Muscle of arm (tissue), 14 donors: Measurements from ENCODE around the gene MEF2B. TPM values are rescaled to one million over a fixed set of nuclear protein-coding genes. Genes with fewer than 3 reads are reported as not detected.

Experiments used
- DNase-seq: peaks from one replicate; pipeline ENCODE4 v3.0.0-alpha.2; 2013
- long read RNA-seq, 11 donors: transcript quantifications; one replicate each; lab custom pipeline, GENCODE V29; 2026
- polyA plus RNA-seq, 12 donors: library from polyadenylated mRNA; unstranded; fragments of 120-200 nt; gene quantifications; one replicate each; pipeline ENCODE4 v1.2.1, GENCODE V29; 2013; ENCODE audit not compliant: insufficient read length in 12 of 12

Gene MEF2B
- 1 to 10 TPM in 8 of 12 donors, under 1 TPM in 2, not detected in 2; 0.66 to 3.4 (median 1.5) TPM for polyA plus RNA-seq
- long read RNA-seq, donor 1, result 0 reads
- long read RNA-seq, donor 2, result 0 reads
- long read RNA-seq, donor 3, result 0 reads
- long read RNA-seq, donor 4, result 0 reads
- long read RNA-seq, donor 5, result 0 reads
- long read RNA-seq, donor 6, result 0 reads
- long read RNA-seq, donor 7, result 0 reads
- long read RNA-seq, donor 8, partial matches to known transcripts, result 0 of 1 reads
- long read RNA-seq, donor 8, other reads (novel, unspliced or antisense), result 0 of 1 reads
- long read RNA-seq, donor 9, result 0 reads
- long read RNA-seq, donor 10, result 0 reads
- long read RNA-seq, donor 11, result 0 reads

GRCh38 chr19:19170053-19170872 is at the start of gene MEF2B:
MEF2B (minus strand) TSS chr19:19170263; CDS start chr19:19150735, 19,528 bp downstream.
- peak; percentile 48 for DNase-seq

GRCh38 chr19:19218911-19219310 is 48.8 kb upstream of the MEF2B start:
- DNase-seq, result no peak

GRCh38 chr19:19217099-19217498 is 47.0 kb upstream of the MEF2B start:
- no peak for DNase-seq

GRCh38 chr19:19215792-19216191 is 45.7 kb upstream of the MEF2B start:
- no peak for DNase-seq

GRCh38 chr19:19214892-19215291 is 44.8 kb upstream of the MEF2B start:
- DNase-seq, result peak; percentile 60

GRCh38 chr19:19214159-19214490 is 44.1 kb upstream of the MEF2B start:
- DNase-seq, result no peak

- DNase-seq, result no peak
Measured at GRCh38 chr19:19213426-19214158, 43.5 kb upstream of the MEF2B start.

GRCh38 chr19:19212916-19213315 is 42.9 kb upstream of the MEF2B start:
- DNase-seq, result no peak

GRCh38 chr19:19211499-19212420 is 41.7 kb upstream of the MEF2B start, which contains the start of gene NCAN:
NCAN (plus strand) TSS chr19:19211958; CDS start chr19:19216954, 4,996 bp downstream.
- DNase-seq, result no peak

GRCh38 chr19:19209372-19209771 is 39.3 kb upstream of the MEF2B start:
- no peak for DNase-seq

GRCh38 chr19:19207637-19208572 is 37.8 kb upstream of the MEF2B start:
- DNase-seq, result no peak

GRCh38 chr19:19206938-19207337 is 36.9 kb upstream of the MEF2B start:
- no peak for DNase-seq

GRCh38 chr19:19205416-19206410 is 35.6 kb upstream of the MEF2B start:
- no peak for DNase-seq

GRCh38 chr19:19204181-19204580 is 34.1 kb upstream of the MEF2B start:
- no peak for DNase-seq

GRCh38 chr19:19203012-19203856 is 33.2 kb upstream of the MEF2B start, which contains the start of gene NR2C2AP:
NR2C2AP (minus strand) TSS chr19:19203414; CDS start chr19:19203060, 354 bp downstream.
- DNase-seq, result peak; percentile 93

GRCh38 chr19:19202707-19203011 is 32.6 kb upstream of the MEF2B start:
- DNase-seq, result no peak

GRCh38 chr19:19201697-19202630 is 31.9 kb upstream of the MEF2B start:
- DNase-seq, result no peak
